Spinal cord (tissue), 10 donors: ENCODE measurements around the gene RIPOR3. TPM values are rescaled to one million over a fixed set of nuclear protein-coding genes. Genes with fewer than 3 reads are reported as not detected.

Experiments used
- DNase-seq, 6 donors: peaks; one replicate each; pipeline versions ENCODE4 v3.0.0 to v3.0.0-alpha.2; 2013 to 2015; ENCODE audit warnings: low spot score in 6 of 6, low read depth in 4 of 6
- H3K27ac ChIP-seq: one replicate; pipeline ENCODE4 v1.5.1; 2013; ENCODE audit warnings: low read depth, low read length, control low read depth
- H3K27me3 ChIP-seq: one replicate; pipeline ENCODE4 v1.6.1; 2013; ENCODE audit warnings: low read length; ENCODE audit not compliant: control insufficient read depth, insufficient read depth
- H3K36me3 ChIP-seq: one replicate; pipeline ENCODE4 v1.6.1; 2013; ENCODE audit warnings: low read length; ENCODE audit not compliant: control insufficient read depth, insufficient read depth
- H3K4me1 ChIP-seq: one replicate; pipeline ENCODE4 v1.6.1; 2013; ENCODE audit warnings: low read length; ENCODE audit not compliant: control insufficient read depth, insufficient read depth
- H3K4me3 ChIP-seq: one replicate; pipeline ENCODE4 v1.5.1; 2013; ENCODE audit warnings: low read depth, low read length, control low read depth
- H3K9me3 ChIP-seq: one replicate; pipeline ENCODE4 v1.6.1; 2013; ENCODE audit warnings: low read length; ENCODE audit not compliant: control insufficient read depth, insufficient read depth
- WGBS: methylation state at CpG from one replicate; pipeline ENCODE4 v1.1.5; 2013; ENCODE audit warnings: missing lambda C conversion rate; ENCODE audit not compliant: insufficient coverage; 5-methylcytosine and 5-hydroxymethylcytosine counted together
- polyA plus RNA-seq, 2 donors: library from polyadenylated mRNA; unstranded; fragments of 120-200 nt; gene quantifications; one replicate each; pipeline ENCODE4 v1.2.1, GENCODE V29; 2013; ENCODE audit not compliant: insufficient read length in 2 of 2
- total RNA-seq, 2 donors: library from RNA; depleted of rRNA in 1 of 2; stranded (reverse); fragments of 120-200 nt in 1 of 2; fragments of >200 nt in 1 of 2; gene quantifications; one replicate each; pipeline versions ENCODE4 v1.2.3 to v1.2.4, GENCODE V29; 2013 to 2014
- donor health status: healthy.

Gene RIPOR3
- total and polyA plus RNA-seq, 4 donors = 2.7 to 9.3 (median 7.0) TPM

DNA sequence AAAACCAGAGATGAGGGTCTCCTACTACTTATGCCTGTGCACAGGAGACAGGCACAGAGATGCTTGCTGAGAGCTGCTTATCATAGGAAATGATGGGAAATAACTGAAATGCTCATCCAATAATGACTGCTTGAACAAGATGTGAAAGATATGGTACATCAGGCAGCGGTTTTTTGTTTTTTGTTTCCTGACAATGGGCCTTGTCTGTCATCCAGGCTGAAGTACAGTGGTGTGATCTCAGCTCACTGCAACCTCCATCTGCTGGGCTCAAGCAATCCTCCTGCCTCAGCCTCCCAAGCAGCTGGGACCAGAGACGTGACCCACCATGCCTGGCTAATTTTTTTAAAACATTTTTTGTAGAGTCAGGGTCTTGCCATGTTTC is 1.2 kb upstream of the RIPOR3 start:
- 71% methylated on average over 1 of the region's 2 CpGs for WGBS
- Histone ChIP-seq H3K4me1 (peaks cover 41% of the 10 kb centered on the region), H3K27me3 (peaks cover 7% of the 10 kb centered on the region), H3K9me3 (no peaks in the 10 kb centered on the region), H3K4me3 (no peak overlapping the region), H3K27ac (no peak overlapping the region), H3K36me3 (no peaks in the 10 kb centered on the region)
- DNase-seq = no peak

DNA sequence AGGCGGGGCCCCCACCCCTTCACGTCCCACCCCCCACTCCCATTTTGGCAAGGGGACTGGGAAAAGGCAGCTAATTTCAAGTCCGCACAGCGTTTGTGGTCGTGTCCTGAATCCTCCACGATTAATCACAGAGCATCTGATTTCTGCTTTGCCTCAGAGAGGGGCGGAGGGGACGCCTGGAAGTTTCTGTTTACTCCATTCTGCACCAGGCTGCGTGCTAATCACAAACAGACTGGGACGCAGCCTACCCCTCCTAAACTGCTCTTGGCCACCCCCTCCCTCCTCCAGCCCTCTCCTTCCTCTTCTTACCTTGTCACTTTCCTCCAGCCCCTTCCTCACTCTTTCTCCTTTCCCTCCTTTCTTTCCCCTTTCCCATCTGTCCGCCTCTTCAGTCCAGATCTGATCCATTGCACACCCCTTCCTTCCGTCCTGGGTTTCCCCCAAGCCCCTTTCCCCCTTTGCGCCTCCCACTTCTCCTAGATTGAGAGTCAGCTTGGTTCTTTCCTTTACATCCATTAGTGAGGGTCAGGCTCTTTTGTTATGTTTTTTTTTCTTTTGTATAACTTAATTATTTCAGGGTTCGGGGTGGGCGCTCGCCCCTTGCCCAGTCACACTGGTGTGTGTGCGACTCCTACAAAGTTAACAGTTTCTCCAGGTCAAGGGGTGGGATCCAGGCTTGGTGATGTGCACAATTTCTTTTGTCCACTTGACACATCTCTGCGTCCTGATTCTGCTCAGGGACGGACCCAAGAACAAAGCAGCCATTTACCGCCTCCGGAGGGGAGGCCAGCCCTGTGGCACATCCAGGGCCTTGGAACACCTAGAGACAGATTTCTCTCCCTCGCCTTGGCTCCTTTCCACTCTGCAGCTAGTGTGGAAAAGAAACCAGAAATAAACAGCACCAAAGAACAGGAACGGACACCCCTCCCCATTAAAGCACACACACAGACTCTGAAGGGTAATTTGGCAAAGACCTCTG is 520 bp upstream of the RIPOR3 start:
- no peaks in the 10 kb centered on the region for H3K36me3 ChIP-seq
- H3K4me3 ChIP-seq = peak overlapping the region; percentile 22
- peaks cover 41% of the 10 kb centered on the region for H3K4me1 ChIP-seq
- peak overlapping the region; percentile 52 for H3K27ac ChIP-seq
- H3K27me3 ChIP-seq = peaks cover 7% of the 10 kb centered on the region
- H3K9me3 ChIP-seq = no peaks in the 10 kb centered on the region
- 5% methylated on average over 19 of the region's 23 CpGs for WGBS
- DNase-seq = peak in 2 of 6 donors; percentile 59 to 71

DNA sequence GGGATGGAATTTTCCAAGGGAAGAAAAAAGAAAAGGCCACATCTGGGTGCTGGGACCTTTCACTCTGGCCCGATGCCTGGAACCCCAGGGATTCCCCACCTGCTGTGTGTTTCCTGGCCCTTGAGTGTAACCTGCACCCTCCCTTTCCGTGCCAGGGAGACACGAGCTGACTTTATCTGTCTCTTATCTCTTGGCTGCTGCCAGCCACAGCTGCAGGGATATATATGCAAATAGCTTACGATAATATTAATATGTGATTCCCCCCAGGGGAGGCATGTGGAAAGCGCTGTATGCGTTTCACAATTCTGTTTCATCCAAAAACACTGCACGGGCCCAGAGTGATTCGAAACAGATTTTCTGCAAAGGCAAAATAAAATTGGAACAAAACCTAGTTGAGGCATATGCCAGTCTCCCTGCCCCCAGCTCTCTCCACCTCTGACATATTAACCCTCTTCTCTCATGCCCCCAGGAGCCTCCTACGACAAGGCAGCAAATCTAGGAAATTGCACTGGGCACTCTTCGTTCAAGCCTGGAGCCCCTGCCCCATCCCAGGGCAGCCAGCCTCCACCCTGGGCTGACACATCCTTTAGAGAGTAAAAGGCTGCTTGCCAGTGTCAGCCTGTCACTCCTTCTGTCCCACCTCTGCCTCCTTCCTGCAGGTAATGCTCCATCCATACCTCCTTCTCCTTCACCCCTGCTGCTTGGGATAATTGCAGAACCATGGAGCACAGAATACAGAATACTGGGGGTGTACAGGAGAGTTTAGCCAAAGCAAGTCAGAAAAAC is 1.3 kb downstream of the RIPOR3 start:
- Histone ChIP-seq H3K9me3 (no peaks in the 10 kb centered on the region), H3K27me3 (peaks cover 7% of the 10 kb centered on the region), H3K36me3 (no peaks in the 10 kb centered on the region), H3K27ac (no peak overlapping the region), H3K4me1 (peaks cover 36% of the 10 kb centered on the region), H3K4me3 (no peak overlapping the region)
- peak in 1 of 6 donors; percentile 89 for DNase-seq
- 41% methylated on average over 7 of the region's 10 CpGs for WGBS

DNA sequence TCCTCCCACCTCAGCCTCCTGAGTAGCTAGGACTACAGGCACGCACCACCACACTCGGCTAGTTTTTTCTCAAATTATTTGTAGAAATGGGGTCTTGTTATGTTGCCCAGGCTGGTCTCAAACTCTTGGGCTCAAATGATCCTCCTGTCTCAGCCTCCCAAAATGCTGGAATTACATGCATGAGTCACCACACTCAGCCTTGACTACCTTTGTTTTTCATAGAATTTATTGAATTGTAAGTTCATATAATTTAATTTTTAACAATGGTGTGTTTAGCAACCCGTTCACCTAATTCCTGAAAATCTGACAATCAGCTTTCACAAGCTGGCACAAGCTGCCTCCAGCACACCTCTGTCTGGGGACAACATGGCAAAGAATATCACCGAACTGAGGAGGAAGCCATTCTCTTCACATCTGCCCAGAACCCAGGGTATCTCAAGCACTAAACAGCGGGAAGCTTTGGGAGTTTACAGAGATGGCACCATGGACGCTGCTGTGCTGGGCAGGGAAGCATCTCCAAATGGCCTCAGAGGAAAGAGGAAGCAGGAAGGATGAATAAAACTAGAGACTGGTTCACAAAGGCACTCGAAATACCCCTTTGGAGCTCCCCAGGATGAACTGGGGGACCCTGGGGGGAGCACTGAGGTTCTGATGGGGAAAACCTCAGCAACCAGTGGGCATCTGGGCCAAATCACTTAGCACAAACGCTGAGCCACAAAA is 2.9 kb downstream of the RIPOR3 start:
- Histone ChIP-seq H3K27me3 (peaks cover 7% of the 10 kb centered on the region), H3K4me1 (peaks cover 33% of the 10 kb centered on the region), H3K9me3 (no peaks in the 10 kb centered on the region), H3K4me3 (no peak overlapping the region), H3K27ac (no peak overlapping the region), H3K36me3 (no peaks in the 10 kb centered on the region)
- DNase-seq = peak in 1 of 6 donors; percentile 74
- WGBS = 64% methylated on average over 3 of the region's 8 CpGs

DNA sequence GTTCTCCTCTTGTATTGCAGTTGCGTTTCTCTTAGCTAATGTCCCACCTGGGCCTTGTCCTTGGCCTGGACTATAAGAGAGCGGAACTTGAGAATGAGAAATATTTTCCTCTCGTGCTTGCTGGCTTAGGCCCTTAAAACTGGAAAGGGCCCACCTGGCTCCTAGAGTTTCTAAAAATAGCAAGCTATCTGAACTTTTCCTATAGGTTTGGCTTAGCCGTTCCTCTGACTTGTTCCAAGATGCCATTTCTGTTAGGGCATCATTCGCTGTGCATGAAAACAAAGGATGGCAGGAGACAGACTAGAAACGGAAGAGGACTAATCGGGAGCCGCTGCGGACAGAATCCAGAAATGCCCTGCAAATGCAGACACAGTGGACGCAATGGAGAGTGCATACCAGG is 4.5 kb downstream of the RIPOR3 start:
- Histone ChIP-seq H3K36me3 (no peaks in the 10 kb centered on the region), H3K27me3 (peaks cover 7% of the 10 kb centered on the region), H3K4me3 (no peak overlapping the region), H3K27ac (no peak overlapping the region), H3K4me1 (peaks cover 24% of the 10 kb centered on the region), H3K9me3 (no peaks in the 10 kb centered on the region)
- no peak for DNase-seq
- WGBS = 78% methylated on average over 9 of the region's 10 CpGs

DNA sequence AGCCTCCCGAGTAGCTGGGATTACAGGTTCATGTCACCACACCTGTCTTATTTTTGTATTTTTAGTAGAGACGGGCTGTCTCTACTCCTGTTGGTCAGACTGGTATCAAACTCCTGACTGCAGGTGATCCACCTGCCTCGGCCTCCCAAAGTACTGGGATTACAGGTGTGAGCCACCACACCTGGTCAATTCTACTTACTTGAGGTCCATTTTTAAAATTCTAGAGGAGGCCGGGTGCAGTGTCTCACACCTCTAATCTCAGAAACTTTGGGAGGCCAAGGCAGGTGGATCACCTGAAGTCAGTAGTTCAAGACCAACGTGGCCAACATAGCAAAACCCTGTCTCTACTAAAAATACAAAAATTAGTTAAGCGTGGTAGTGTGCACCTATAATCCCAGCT is 7.8 kb downstream of the RIPOR3 start:
- 92% methylated on average over 2 of the region's 6 CpGs for WGBS

DNA sequence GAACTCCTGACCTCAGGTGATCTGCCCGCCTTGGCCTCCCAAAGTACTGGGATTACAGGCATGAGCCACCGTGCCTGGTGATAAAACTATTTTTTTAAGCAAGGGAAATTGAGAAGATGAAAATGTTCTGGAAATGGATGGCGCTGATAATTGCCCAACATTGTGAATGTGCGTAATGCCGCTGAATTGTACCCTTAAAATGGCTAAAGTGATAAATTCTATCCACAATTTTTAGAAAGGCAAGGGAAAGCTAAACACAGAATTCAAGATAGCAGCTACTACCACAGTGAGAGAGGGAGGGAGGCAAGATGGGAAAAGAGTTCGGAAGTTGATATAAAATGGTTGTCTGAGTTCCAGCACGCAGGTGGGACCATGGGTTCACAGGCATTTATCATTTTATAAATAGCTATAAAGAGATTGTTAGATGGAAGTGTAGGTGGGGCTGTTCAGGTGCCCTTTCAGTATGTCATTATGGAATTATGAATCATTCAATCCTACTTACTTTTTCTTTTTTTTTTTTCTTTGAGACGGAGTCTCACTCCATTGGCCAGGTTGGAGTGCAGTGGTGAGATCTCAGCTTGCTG is 8.3 kb downstream of the RIPOR3 start:
- WGBS = 80% methylated on average over 1 of the region's 8 CpGs
- H3K27ac ChIP-seq = no peak overlapping the region
- no peak overlapping the region for H3K4me3 ChIP-seq
- no peaks in the 10 kb centered on the region for H3K9me3 ChIP-seq
- DNase-seq = no peak
- no peaks in the 10 kb centered on the region for H3K36me3 ChIP-seq
- H3K4me1 ChIP-seq = peaks cover 12% of the 10 kb centered on the region
- no peaks in the 10 kb centered on the region for H3K27me3 ChIP-seq

More for the DNA sequence above, 7.8 kb downstream of the RIPOR3 start:
- Histone ChIP-seq H3K4me3 (no peak overlapping the region), H3K9me3 (no peaks in the 10 kb centered on the region), H3K4me1 (peaks cover 12% of the 10 kb centered on the region), H3K36me3 (no peaks in the 10 kb centered on the region), H3K27ac (no peak overlapping the region), H3K27me3 (no peaks in the 10 kb centered on the region)
- DNase-seq = no peak

DNA sequence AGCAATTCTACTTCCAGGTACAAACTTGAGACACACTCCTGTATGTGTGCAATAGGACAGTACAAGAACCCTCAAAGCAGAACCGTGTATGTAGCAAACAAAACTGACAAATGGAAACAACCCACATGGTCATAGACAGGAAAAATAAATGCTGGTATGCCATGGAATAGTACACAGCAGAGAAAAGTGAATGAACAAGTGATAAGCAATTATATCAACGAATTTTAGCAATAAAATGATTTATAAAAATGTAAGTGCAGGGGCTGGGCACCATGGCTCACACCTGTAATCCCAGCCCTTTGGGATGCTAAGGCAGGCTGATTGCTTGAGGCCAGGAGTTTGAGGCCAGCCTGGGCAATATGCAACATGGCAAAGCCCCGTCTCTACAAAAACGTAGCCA is 9.3 kb downstream of the RIPOR3 start:
- WGBS = 81% methylated on average over 4 of the region's 4 CpGs
- no peaks in the 10 kb centered on the region for H3K27me3 ChIP-seq
- no peaks in the 10 kb centered on the region for H3K36me3 ChIP-seq
- no peaks in the 10 kb centered on the region for H3K9me3 ChIP-seq
- no peak for DNase-seq
- no peak overlapping the region for H3K27ac ChIP-seq
- no peak overlapping the region for H3K4me3 ChIP-seq
- peaks cover 12% of the 10 kb centered on the region for H3K4me1 ChIP-seq
